GM15510 (cell line): Measurements from ENCODE around the gene WFIKKN1.

Experiments used
- POLR2A ChIP-seq: IDR thresholded peaks from 3 replicates; pipeline ENCODE4 v1.6.1; 2011; ENCODE audit warnings: borderline replicate concordance; ENCODE audit not compliant: insufficient read length; ENCODE audit errors: extremely low read depth

Gene WFIKKN1

DNA sequence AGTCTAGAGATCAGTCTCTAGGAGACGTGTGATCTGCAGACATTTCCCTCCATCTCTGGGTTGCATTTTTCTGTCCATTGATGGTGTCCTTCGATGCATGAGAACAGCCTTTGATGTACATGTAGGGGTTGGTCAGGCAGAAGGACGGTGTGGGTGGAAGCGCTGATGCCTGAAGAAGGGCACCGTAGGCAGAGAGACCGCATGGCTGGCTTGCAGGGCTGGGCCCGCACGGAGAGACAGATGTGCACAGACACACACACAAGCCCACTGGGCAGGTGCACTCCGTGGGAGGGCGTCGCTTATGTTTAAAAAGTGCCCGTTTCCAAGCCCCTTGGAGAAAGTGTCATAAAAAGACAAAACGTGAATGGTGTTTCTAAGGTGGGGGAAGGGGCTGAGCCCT, 15.7 kb upstream of the WFIKKN1 start:
- TF ChIP-seq POLR2A: no peak

DNA sequence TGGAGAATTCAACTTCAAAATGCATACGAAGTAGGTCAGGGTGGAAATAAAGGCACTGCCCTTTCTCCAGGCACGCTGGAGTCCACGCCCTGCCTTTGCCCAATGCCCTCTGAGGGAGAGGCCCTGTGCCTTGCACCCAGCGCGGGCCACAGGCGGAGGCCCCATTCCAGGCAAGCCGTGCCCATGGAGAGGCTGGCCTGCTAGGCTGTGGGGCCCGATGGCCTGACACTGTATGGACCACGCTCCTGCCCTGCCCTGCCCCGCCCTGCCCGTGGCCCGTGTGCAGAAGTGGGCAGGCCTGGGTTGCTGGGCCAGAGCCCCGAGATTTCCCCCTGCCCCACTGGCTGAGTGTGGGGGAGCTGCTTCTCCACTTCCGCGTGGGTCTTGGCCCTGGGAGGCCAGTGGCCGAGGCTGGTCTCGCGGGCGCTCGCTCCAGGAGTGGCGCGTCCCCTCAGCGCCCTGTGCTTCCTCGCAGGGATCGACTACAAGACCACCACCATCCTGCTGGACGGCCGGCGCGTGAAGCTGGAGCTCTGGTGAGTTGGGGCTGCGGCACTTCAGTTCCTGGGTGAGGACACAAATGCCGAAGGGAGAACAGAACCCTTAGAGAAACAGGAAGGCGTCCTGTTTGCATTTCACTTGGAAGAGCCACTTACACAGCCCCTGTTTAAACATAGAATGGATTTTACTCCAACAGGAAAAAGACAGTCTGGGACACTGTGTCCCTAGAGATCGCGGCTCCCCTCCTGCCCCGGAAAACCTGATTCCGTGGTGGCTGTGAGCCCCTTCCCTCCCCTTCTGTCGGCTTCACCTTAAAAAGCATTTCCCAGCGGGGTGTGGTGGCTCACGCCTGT, 13.8 kb upstream of the WFIKKN1 start:
- TF ChIP-seq POLR2A: no peak

DNA sequence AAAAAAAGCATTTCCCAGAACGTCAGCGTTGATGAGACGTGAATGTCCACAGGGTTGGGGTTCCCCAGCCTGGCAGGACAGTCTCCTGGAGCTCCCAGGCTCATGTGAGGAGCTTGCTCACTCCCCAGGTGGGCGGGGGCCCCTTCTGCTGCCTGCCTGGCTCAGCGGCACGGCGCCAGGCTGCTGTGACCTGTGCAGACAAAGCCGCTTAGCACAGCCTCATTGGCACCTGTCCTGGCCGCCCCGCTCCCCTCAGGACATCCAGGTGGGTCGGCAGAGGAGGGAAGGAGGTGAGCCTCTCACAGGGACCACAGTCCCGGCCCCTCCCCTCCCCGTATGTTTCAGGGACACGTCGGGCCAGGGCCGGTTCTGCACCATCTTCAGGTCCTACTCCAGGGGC, 12.9 kb upstream of the WFIKKN1 start:
- no peak for TF ChIP-seq POLR2A

DNA sequence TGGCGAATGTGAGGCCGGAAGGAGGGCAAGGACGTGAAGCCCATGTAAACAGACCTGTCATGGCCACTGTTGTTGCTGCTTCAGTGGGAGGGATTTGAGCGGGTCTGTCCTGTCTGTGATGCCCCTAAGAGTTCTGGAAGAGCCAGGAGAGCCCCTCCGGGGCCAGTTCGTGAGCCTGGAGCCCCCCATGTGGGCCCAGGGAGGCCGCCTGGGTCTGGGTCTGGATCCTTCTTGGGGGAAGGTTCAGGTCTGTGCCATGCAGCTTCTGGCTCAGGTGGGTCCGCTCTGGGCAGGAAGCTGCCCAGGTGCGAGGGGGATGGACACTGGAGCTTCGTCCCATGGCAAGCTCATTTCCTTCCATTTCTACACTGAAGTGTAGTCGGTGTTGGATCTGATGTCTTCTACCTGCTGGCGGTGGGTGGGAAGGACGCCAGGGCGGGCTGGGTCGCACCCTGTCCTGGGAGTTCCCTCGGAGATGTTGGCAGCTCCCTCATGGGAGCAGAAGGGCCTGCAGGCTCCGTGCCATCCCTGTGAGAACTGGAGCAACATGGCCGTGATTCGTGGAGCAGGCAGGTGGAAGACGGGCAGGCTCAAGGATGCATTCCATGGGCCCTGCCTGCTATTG, 11.2 kb upstream of the WFIKKN1 start:
- TF ChIP-seq POLR2A: no peak

DNA sequence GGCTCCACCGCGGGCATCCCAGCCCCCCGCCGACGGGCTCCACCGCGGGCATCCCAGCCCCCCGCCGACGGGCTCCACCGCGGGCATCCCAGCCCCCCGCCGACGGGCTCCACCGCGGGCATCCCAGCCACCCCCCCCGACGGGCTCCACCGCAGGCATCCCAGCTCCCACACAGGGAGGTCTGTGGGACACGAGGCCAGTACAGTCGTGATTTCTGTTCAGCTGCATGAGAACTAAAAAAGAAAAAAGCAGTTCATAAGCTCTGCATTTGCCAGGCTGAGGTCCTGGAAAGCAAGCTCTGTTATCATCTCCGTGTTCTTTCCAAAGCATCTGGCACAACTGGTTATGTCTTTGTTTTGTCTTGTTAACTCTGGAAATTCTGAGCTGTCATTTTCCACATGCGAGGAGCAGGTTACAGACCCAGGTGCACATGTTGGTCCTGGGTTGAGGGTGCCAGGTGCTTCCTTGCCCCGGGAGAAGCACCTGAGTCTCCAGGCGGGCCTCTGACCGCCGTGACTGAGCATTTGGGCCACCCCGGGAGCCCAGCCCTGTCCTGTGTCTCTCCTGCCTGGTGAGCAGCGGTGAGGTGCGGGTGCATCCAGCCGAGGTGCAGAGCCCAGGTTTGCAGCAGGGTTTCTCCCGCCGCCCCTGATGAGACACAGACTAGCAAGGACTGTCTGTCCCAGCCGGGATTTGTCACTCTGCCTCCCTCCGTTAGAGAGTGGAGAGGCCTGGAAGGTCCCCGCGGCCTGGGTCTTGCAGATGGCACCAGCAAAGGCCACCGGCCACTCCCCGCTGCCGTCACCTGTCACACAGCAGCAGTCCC, 9.9 kb upstream of the WFIKKN1 start:
- TF ChIP-seq POLR2A: no peak

DNA sequence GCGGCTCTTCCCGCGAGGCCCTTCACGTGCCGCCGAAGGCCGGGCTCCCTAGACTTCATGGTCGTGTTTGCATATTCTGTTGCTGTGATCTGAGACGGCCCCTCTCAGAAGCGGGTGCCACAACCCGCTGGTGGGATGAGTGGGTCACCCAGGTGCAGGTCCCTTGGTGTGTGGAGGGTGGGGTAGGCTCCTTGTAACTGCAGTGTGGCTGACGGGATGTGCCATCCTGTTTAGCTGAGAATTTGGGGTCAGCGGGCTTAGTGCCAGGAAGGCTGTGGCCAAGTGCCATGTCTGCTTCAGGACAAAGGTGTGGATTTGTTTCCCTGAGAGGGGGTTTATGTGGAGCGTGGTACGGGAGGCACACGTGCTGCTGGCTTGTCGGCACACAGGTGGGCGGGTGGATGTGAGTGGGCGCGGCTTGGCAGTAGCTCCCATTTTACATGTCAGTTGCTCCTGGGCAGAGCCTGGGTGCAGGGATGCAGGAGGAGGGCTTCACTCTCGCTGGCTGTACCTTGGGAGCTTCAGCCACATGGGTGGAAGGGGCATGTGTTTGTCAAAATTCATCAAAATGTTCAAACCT, 9.2 kb upstream of the WFIKKN1 start:
- TF ChIP-seq POLR2A: no peak

DNA sequence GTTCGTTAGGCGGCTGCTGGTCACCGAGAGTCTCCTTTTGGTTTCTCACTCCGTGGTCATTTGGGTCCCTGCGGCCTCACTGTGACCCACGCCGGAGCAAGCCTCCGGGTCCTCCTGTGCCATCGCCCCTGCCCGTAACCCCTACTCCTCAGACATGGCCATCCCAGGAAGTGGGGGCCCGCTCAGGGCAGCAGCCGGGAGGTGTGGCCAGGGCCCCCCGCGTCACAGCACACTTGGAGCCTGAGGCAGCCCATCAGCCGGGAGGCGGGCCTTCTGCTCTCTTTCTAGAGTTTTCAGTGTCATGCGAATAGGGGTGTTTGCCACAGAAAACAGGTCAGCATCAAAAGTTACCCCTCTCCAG, 7.9 kb upstream of the WFIKKN1 start:
- TF ChIP-seq POLR2A: no peak

DNA sequence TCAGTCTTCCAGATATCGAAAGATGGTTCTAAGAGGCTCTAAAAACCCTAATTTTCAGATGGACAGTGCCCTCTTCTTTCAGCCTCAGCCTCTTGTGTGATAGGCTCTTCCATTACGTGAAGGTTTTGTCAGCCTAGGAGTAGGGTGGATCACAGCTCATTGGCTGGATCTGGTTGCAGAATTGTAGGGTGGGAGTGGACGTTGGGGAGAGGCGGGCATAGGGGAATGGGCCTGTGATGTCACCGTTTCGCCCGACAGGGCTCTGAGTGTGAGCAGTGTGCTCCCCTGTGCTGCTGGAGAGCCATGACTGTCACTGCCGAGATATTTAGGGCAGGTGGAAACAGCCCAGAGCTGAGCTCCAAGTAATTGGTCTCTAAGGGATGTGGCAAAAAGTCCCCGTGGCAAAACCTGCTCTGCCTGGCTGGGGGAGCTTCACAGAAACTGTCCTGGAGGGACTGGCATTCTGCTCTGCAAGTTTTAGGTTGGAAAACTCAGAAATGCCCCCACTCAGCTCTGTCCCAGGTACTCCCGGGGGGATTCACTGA, 6.2 kb upstream of the WFIKKN1 start:
- no peak for TF ChIP-seq POLR2A

DNA sequence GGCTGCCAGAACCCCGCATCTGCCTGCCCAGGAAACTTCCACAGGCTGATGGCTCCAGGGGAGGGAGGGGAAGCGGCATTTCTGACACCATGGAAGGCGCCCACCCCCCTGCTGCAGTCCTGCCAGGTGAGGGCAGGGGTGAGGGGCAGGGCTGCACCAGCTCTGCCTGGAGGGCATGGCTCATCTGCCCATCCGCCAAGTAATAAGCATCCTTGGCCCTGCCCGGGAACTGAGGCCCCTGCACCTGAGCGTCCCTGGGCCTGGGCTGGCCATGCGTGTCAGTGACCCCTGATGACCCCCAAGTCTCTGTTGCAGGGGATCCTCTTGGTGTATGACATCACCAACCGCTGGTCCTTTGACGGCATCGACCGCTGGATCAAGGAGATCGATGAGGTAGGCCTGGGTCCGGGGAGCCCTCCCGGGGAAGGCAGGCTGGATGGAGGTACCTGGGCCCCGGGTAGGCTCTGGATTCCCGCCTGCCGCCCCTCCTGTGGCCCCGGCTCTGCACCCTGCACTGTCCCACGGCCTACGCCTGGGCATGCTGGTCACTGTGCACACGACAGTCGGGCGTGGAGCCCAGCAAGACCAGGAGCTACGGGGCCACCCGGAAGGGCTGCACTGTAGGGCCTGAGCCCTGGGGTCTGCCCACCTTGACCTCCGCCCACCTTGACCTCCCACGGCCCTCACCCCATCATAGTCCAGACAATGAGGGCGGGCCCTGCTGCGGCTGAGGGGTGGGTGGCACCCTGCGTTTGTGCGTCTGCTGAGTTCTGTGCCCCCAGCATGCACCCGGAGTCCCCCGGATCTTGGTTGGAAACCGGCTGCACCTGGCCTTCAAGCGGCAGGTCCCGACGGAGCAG, 5.4 kb upstream of the WFIKKN1 start:
- TF ChIP-seq POLR2A: no peak

DNA sequence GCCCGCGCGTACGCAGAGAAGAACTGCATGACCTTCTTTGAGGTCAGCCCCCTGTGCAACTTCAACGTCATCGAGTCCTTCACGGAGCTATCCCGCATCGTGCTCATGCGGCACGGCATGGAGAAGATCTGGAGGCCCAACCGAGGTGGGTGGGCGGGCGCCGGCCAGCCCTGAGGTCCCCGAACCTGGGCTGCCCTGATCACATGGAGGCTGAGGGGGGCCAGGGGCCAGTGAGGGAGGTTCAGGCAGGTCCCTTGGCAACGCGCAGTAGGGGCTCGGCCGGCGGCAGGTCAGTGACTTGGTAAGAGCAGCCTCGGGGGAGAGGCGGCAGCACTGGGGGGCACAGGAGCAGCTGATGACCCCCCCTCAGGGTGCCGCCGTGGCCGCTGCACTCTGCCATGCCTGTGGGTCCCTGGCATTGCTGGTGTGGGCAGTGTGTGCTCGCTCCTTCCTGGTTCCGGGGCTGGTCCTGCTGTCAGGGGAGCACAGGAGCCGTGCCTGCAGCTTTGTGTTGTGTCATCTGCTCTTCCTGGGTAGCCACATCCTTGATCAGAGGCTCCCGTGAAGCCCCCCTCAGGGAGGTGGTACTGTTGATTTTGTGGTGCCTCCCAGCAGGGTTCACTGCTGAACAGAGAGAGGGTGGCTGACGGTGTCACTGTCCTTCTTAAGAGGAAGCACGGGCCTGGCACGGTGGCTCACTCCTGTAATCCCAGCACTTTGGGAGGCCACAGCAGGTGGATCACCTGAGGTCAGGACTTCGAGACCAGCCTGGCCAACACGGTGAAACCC, 4.6 kb upstream of the WFIKKN1 start:
- TF ChIP-seq POLR2A: no peak

DNA sequence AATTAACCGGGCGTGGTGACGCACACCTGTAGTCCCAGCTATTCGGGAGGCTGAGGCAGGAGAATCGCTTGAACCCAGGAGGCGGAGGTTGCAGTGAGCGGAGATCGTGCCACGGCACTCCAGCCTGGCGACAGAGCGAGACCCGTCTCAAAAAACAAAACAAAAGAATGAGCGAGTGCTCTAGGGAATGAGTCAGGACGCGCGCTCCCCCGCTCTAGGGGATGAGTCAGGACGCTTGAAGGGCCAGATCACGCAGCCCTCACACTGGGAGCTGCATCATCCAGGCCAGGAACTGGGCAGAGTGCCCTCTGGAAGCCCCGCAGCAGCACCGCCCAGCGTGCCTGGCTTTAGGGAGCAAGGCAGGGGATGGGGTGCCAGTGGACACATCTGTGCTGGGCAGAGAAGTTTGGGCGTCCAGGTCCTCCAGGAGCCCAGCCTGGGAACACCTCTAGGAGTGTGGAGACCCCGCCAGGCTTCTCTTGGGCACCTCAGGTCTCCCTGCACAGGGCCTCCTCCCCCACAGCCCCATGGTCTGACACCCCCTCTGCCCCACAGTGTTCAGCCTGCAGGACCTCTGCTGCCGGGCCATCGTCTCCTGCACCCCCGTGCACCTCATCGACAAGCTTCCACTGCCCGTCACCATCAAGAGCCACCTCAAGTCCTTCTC, 3.9 kb upstream of the WFIKKN1 start:
- no peak for TF ChIP-seq POLR2A

DNA sequence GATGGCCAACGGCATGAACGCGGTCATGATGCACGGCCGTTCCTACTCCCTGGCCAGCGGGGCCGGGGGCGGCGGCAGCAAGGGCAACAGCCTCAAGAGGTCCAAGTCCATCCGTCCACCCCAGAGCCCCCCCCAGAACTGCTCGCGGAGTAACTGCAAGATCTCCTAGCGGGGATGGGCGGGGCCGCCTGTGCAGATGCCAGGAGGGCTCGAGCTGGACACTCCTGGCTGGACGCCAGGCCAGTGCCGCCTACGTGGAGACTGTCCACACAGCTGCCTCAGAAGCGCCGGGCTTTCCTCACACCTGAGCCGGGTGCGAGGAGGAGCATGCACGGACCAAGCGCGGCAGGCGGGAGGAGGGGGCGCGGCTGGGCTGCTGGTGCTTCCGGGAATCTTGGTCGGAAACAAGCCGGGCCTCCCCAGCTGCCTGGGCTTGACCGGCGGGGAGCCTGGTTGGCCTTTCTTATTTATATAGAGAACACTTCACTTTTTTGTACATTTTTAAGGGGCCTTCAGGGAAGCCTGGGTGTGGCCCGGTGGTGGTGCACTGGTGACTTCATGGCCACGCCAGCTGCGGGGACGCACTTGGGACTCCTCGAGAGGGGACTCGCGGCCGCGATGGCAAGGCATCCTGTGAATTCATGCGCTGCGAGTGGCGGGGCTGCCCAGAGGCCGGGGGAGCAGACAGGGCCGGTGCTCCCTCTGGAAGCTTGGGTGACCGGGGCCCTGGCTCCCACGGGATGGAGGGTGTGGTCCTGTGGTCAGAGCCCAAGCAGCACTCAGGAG, 3.1 kb upstream of the WFIKKN1 start:
- no peak for TF ChIP-seq POLR2A
